GM19397 (cell line): Measurements from ENCODE around the gene TSPAN18.

Experiments used
- ATAC-seq: cut with Tn5 transposase; IDR thresholded peaks from one replicate; pipeline ENCODE4 v1.9.1; 2021; ENCODE audit warnings: mild to moderate bottlenecking, moderate library complexity; ENCODE audit not compliant: unreplicated experiment

Gene TSPAN18

DNA sequence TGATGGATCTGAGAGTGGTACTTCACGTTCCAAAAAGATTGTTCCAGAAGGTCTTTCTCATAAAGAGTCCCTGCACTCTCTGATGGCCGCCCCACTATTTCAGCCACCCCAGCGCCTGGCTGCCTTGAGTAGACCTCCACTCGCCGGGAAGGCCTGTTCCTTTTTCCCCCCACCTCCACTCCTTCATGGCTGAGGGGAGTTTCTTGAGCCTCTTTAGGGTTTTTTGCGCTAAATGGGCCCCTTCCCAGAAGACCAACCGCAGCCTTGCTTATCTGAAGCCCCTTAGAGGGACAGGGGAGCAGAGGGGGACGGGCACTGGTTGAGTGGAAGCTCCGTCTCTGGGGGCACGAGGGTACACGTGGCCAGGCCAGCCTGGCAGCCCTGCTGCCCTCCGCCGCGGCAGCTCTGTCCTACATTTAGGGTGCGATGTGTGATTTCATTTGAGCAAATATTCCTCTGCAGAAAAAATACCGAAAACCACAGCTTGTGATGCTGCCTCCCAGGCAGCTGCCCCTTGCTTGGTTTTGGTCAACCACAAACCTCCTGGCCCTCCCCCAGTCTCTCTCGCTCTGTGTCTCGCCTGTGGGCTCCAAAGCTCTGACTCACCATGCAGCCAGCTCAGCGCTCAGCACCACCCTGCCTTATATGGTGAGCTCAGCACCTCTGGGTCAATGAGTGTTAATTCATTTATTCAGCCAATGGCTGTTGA is 135.2 kb downstream of the TSPAN18 start:
- peak; percentile 99 for ATAC-seq

- no peak for ATAC-seq
These were observed 135.9 kb downstream of the TSPAN18 start for GRCh38 chr11:44862558-44863101.

- no peak for ATAC-seq
These were observed 136.5 kb downstream of the TSPAN18 start for GRCh38 chr11:44863231-44863630.

DNA sequence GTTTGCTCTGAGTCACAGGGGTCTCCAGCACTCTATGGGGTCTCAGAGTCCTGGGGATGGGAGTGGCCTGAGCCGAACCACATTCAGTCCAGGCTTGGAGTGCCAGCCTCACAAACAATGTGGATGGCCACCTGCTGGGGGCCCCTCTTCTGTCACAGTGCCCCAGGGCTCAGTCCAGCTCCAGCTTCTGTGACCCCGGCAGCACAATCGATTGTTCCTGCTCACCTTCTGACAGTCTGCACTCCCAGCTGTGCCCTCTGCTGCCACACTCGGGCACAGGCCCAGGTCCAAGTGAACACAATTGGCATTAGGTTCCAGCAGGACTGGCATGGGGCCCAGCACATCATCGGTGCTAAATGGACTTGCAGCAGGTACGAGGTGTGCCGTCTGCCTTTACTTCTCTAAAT is 139.1 kb downstream of the TSPAN18 start:
- ATAC-seq: no peak

DNA sequence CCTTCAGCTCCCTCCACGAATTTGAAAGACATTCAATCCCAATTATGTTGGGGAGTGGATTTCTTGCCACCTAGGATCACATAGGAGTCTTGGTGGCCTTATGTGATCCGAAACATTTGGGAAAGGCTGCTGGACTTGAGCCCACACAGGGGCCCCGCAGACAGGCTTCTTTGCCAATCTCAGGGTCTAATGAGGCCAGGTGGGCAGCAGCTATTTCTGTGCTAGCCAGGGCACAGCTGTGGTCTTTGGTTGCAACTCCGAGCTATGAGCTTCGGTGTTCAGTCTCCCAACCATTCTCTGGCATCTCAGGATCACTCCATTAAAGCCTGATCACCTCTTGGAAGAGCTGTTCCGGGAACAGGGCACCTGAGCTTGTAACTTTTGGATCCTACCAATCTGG is 139.5 kb downstream of the TSPAN18 start:
- ATAC-seq: no peak

GRCh38 chr11:44868021-44868420 is 141.3 kb downstream of the TSPAN18 start:
- ATAC-seq: no peak

- ATAC-seq: no peak
These were observed 142.0 kb downstream of the TSPAN18 start for GRCh38 chr11:44868455-44869421.

DNA sequence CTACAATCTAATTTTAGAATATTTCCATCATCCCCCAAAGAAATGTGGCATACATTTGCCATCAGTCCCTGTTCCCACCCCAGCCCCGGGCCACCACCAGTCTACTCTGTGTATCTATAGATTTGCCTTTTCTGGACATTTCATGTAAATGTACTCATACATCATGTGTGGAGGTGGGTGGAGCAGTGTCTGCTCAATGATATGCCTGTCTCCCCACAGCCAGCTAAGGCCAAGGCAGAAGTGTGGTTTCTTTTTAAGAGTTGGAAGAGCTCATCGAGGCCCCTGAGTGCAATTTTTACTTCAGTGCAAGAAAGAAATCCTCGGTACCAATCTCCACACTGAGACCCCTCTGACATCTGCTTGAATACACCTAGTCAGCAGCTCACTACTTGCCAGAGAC is 143.4 kb downstream of the TSPAN18 start:
- ATAC-seq: no peak

DNA sequence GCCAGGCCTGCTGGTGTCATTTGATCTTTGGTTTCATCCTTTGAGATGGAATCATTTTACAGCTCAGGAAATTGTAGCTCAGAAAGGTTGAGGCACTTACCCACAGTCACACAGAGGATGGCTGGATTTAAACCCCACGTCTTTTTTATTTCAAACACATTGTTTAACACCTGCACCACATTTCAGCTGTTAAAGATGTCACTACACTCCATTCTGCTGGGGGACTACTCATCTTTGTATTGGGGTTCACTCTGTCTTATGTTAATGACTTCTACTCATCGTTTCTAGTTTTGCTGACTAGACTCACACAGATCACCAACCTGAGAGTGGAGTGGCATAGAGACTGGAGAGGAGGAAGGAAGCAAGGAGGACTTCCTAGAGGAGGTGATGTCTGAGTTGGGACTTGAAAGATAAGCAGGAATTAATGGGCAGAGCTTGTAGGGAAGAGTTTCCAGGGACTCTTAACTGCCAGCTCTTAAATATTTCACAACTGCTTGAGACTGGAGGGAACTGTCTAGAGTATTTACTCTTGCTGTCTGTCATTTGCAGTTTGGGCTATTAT is 143.9 kb downstream of the TSPAN18 start:
- no peak for ATAC-seq

GRCh38 chr11:44871682-44872081 is 144.9 kb downstream of the TSPAN18 start:
- ATAC-seq: peak; percentile 83

- no peak for ATAC-seq
These were observed 145.8 kb downstream of the TSPAN18 start for GRCh38 chr11:44872556-44872955.

- ATAC-seq: no peak
These were observed 146.8 kb downstream of the TSPAN18 start for GRCh38 chr11:44873537-44873936.

GRCh38 chr11:44874284-44874683 is 147.5 kb downstream of the TSPAN18 start:
- ATAC-seq: no peak

DNA sequence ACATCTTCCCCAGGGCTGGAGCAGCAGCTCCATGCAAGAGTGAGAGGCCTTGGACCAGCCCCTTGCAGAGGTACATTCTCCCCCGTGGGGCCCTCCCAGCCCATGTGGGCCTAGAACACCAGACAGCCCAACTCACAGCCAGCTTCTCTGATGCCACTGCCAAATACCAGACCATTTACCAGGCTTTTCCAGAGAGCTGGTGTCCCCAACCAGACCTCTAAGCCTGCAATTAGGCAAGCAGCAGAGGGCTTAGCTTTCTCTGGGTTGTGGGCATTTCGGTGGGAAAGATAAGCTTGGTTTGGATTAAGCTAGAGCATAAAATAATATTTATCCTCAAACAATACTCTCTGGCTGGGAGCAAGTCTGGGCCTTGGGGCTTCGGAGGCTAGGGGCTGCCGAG is 148.3 kb downstream of the TSPAN18 start:
- ATAC-seq: no peak

DNA sequence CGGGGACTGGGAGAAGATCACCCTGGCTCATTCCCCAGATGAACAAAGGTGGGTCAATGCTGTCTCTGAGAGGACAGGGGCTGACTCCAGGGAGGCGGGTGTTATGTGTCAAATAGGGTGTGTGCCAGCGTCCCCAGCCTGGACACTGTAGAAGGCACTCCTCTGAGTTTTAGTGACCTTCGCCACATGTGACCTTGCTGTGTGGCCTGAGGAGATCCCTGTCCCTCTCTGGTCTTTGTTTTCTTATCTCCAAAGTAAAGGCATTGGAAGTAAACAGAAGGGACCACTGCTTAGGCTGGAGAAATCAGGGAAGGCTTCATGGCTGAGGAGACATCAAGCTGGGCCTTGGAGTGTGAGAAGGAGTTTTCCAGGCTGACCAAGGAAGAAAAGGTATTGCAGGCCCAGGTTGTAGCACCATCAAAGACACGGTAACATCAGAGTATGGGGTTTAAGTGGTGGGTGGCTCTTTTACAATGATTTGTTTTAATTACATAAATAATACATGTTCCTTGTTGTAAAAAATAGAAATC is 149.5 kb downstream of the TSPAN18 start:
- ATAC-seq: no peak

DNA sequence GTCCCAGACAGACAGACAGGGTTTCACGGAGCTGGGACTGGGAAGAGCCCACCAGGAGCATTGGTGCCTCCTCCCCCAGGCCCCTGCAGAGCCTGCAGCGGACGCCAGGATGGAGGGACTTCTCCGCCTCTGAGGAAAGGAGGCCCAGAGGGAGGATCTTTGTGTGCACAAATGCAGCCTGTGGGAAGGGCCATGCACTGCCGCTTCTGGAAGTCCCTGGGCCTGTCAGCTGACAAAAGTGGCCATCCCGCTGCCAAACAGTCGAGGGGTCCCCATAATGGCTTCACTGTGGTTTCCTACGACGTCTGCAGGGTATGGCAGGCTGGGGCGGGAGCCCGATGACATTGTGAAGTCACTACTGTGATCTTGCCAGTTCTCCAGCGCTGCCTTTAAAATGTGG is 150.1 kb downstream of the TSPAN18 start:
- ATAC-seq: no peak

DNA sequence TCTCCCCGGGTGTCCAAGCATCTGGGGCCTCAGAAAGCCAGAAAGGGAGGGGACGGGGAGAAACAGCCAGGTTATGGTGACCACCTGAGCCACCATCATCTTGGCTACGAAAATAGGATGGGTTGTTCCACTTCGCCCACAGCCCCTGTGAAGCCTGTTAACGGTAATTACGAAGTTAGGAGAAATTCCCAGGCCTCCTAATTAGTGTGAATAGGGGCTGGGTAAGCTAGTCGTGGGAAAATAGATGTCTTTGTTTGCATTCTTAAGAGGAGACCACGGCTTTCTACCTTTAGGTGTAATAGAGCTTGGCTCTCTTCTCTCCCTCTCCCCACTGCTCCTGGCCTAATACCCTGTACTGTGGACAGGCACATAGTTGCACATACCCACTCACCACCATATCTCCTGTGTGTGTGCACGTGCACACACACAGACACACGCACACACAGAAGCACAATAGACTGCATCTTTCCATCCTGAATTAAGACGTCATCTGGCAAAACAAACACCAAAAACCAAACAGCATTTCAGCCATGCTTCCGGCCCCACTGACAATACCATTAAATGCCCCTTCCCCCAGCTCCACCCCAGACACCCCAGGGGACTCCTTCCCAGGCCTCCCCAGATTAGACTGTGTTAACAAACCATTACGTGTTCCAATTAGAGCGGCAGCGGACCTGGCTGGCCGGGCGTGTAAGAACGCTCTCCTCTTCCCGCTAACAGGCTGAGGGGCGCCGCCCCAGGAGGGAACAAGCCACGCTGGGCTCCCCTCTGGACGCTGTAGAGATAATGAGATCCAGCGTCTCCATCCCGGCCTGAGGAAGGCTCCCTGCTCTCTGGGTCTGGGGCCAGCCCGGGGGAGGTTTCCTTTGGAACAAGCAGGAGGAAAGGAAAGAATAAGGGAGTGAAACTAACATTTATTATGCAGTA is 151.1 kb downstream of the TSPAN18 start:
- no peak for ATAC-seq

DNA sequence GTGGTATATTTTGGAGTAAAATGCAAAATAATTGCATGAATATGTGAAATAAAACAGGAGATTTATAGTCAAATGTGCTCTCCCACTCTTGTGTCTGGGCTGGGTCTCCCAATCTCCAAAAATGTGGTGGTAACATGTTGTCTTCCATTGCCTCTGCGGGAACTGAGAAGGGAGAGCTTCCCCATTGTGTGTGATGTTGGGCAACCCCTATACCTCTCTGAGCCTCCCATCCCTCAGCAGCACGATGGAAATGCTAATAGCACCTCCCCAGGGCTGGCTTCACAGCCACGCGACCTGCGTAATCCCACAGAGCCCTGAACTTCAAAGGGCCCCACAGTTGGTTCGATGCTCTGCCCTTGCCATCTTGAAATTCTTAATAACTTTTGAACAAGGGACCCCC is 151.9 kb downstream of the TSPAN18 start:
- no peak for ATAC-seq

- no peak for ATAC-seq
These were observed 152.7 kb downstream of the TSPAN18 start for GRCh38 chr11:44879432-44879831.

- no peak for ATAC-seq
These were observed 153.7 kb downstream of the TSPAN18 start for GRCh38 chr11:44880511-44880910.
